Neural cell (in vitro differentiated cells): ENCODE results near the gene SLC24A1. TPM values are rescaled to one million over a fixed set of nuclear protein-coding genes. Genes with fewer than 3 reads are reported as not detected.

Experiments used
- H2AFZ ChIP-seq: fragments of 200-600, 300-800 bp; sonication (generic), shearing (Covaris generic); 2 replicates; pipeline ENCODE4 v1.6.0; 2014; ENCODE audit warnings: low read depth, mild to moderate bottlenecking, antibody characterized with exemption, low read length, moderate library complexity
- H3F3A ChIP-seq: fragments of 200-600 bp; shearing (Covaris generic); 2 replicates; pipeline ENCODE4 v1.6.1; 2016; ENCODE audit warnings: mild to moderate bottlenecking, moderate library complexity, mixed read lengths, antibody characterized with exemption, low read length; ENCODE audit not compliant: insufficient read depth, poor library complexity, severe bottlenecking
- H3K27ac ChIP-seq: fragments of 200-600, 300-800 bp; sonication (generic), shearing (Covaris generic); 2 replicates; pipeline ENCODE4 v1.5.1; 2014; ENCODE audit warnings: mild to moderate bottlenecking, low read length, moderate library complexity
- H3K27me3 ChIP-seq: fragments of 300-800, 200-600 bp; sonication (generic), shearing (Covaris generic); 2 replicates; pipeline ENCODE4 v1.6.0; 2014; ENCODE audit warnings: mild to moderate bottlenecking, low read depth, low read length, moderate library complexity; ENCODE audit not compliant: insufficient read depth
- H3K36me3 ChIP-seq: fragments of 300-800, 200-600 bp; sonication (generic), shearing (Covaris generic); 2 replicates; pipeline ENCODE4 v1.5.1; 2014; ENCODE audit warnings: mild to moderate bottlenecking, antibody characterized with exemption, low read length, moderate library complexity; ENCODE audit not compliant: insufficient read depth
- H3K4me2 ChIP-seq: fragments of 300-800, 200-600 bp; sonication (generic), shearing (Covaris generic); 2 replicates; pipeline ENCODE4 v1.6.0; 2014; ENCODE audit warnings: mild to moderate bottlenecking, low read length
- H3K4me3 ChIP-seq: fragments of 300-800, 200-600 bp; sonication (generic), shearing (Covaris generic); 2 replicates; pipeline ENCODE4 v1.5.1; 2014; ENCODE audit warnings: mild to moderate bottlenecking, low read length, moderate library complexity
- H3K79me2 ChIP-seq: fragments of 200-600 bp; shearing (Covaris generic); replicated peaks from 2 replicates; pipeline ENCODE4 v1.6.0; 2014; ENCODE audit warnings: mild to moderate bottlenecking, low read length, moderate library complexity; ENCODE audit not compliant: insufficient read depth
- H3K9ac ChIP-seq: fragments of 300-800, 200-600 bp; sonication (generic), shearing (Covaris generic); 2 replicates; pipeline ENCODE4 v1.6.1; 2016; ENCODE audit warnings: mild to moderate bottlenecking, low read length, mixed read lengths
- H3K9me2 ChIP-seq: fragments of 200-600 bp; shearing (Covaris generic); 2 replicates; pipeline ENCODE4 v1.6.1; 2016; ENCODE audit warnings: mild to moderate bottlenecking, low read length, mixed read lengths; ENCODE audit not compliant: insufficient read depth
- H3K9me3 ChIP-seq: fragments of 200-600, 300-800 bp; sonication (generic), shearing (Covaris generic); 2 replicates; pipeline ENCODE4 v1.6.1; 2016; ENCODE audit warnings: mild to moderate bottlenecking, mixed run types, low read length, moderate library complexity, mixed read lengths
- H4K20me1 ChIP-seq: fragments of 200-600 bp; shearing (Covaris generic); 2 replicates; pipeline ENCODE4 v1.6.1; 2016; ENCODE audit warnings: mild to moderate bottlenecking, mixed run types; ENCODE audit not compliant: insufficient read depth
- CTCF ChIP-seq: fragments of 450-650 bp; IDR thresholded peaks from 2 replicates; pipeline ENCODE4 v1.5.1; 2014; ENCODE audit warnings: antibody characterized with exemption, mild to moderate bottlenecking, moderate library complexity; ENCODE audit not compliant: poor library complexity, severe bottlenecking
- EP300 ChIP-seq: fragments of 450-650 bp; conservative IDR thresholded peaks from 2 replicates; pipeline ENCODE4 v1.6.1; 2014; ENCODE audit warnings: antibody characterized with exemption, mild to moderate bottlenecking, moderate library complexity; ENCODE audit not compliant: poor library complexity, severe bottlenecking
- EZH2 ChIP-seq: fragments of 200-600, 300-800 bp; shearing (Covaris generic), sonication (generic); IDR thresholded peaks from 2 replicates; pipeline ENCODE4 v1.6.1; 2014; ENCODE audit warnings: antibody characterized with exemption, low read length, borderline replicate concordance, mild to moderate bottlenecking; ENCODE audit not compliant: insufficient read depth, poor library complexity, severe bottlenecking
- MXI1 ChIP-seq: fragments of 450-650 bp; conservative IDR thresholded peaks from 2 replicates; pipeline ENCODE4 v1.6.1; 2014; ENCODE audit warnings: antibody characterized with exemption, mild to moderate bottlenecking; ENCODE audit not compliant: poor library complexity, severe bottlenecking
- POLR2AphosphoS5 ChIP-seq: IDR thresholded peaks from 2 replicates; pipeline ENCODE4 v1.6.1; 2012
- RAD21 ChIP-seq: fragments of 450-650 bp; conservative IDR thresholded peaks from 2 replicates; pipeline ENCODE4 v1.6.1; 2014; ENCODE audit warnings: antibody characterized with exemption, mild to moderate bottlenecking, moderate library complexity
- SMC3 ChIP-seq: fragments of 450-650 bp; conservative IDR thresholded peaks from 2 replicates; pipeline ENCODE4 v1.6.1; 2014; ENCODE audit warnings: antibody characterized with exemption, mild to moderate bottlenecking, moderate library complexity; ENCODE audit not compliant: poor library complexity
- TAF1 ChIP-seq: IDR thresholded peaks from 2 replicates; pipeline ENCODE4 v1.6.1; 2012; ENCODE audit warnings: low read depth
- polyA plus RNA-seq: library from polyadenylated mRNA; depleted of rRNA; stranded (reverse); fragments of >200 nt; gene quantifications from 2 replicates; pipeline ENCODE4 v1.2.3, GENCODE V29; 2014
- TF ChIP-seq, protein P1 (sequence below): IDR thresholded peaks from 2 replicates; pipeline ENCODE4 v1.6.1; 2012; ENCODE audit warnings: borderline replicate concordance

The SLC24A1 gene
- polyA plus RNA-seq, 1 donor from 2014 or later, result 0.72 TPM

GRCh38 chr15:65682404-65682911, 60.7 kb downstream of the SLC24A1 start:
- Histone ChIP-seq H4K20me1 (no peaks in the 10 kb centered on the region), H3K27me3 (no peaks in the 10 kb centered on the region), H3K9me2 (no peaks in the 10 kb centered on the region), H3K79me2 (no peaks in the 10 kb centered on the region), H2AFZ (no peak overlapping the region), H3K4me3 (no peak overlapping the region), H3F3A (no peaks in the 10 kb centered on the region), H3K4me2 (no peak overlapping the region), H3K27ac (no peak overlapping the region), H3K36me3 (no peaks in the 10 kb centered on the region), H3K9me3 (no peaks in the 10 kb centered on the region), H3K9ac (no peak overlapping the region)
- TF ChIP-seq MXI1 (no peak), EZH2 (no peak), TAF1 (no peak), EP300 (no peak), POLR2AphosphoS5 (no peak), CTCF (no peak), SMC3 (no peak)
- TF ChIP-seq, protein P1, sequence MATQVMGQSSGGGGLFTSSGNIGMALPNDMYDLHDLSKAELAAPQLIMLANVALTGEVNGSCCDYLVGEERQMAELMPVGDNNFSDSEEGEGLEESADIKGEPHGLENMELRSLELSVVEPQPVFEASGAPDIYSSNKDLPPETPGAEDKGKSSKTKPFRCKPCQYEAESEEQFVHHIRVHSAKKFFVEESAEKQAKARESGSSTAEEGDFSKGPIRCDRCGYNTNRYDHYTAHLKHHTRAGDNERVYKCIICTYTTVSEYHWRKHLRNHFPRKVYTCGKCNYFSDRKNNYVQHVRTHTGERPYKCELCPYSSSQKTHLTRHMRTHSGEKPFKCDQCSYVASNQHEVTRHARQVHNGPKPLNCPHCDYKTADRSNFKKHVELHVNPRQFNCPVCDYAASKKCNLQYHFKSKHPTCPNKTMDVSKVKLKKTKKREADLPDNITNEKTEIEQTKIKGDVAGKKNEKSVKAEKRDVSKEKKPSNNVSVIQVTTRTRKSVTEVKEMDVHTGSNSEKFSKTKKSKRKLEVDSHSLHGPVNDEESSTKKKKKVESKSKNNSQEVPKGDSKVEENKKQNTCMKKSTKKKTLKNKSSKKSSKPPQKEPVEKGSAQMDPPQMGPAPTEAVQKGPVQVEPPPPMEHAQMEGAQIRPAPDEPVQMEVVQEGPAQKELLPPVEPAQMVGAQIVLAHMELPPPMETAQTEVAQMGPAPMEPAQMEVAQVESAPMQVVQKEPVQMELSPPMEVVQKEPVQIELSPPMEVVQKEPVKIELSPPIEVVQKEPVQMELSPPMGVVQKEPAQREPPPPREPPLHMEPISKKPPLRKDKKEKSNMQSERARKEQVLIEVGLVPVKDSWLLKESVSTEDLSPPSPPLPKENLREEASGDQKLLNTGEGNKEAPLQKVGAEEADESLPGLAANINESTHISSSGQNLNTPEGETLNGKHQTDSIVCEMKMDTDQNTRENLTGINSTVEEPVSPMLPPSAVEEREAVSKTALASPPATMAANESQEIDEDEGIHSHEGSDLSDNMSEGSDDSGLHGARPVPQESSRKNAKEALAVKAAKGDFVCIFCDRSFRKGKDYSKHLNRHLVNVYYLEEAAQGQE, result no peak

DNA sequence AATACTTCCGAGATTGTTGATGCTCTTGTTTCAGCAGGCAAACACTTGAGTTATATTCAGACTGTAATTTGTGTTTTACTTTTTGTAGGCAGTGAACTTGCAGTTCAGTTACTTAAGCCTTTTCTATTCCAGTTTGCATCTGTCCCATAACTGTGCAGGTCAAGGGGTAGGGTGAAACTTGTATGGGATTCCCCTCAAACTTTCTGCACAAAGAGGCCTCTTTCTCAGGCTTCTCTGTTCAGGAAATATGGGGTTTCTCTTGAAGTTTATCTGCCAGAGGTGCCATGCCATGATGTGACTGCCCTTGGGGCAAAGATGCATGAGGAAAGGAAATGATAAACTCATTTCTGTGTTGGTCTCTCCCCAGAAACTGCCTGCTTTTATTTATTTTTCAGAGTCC, 66.7 kb downstream of the SLC24A1 start:
- H4K20me1 ChIP-seq, result no peaks in the 10 kb centered on the region
- H3K4me2 ChIP-seq, result no peak overlapping the region
- H3K9me2 ChIP-seq, result no peaks in the 10 kb centered on the region
- peaks cover 8% of the 10 kb centered on the region for H3K36me3 ChIP-seq
- no peak overlapping the region for H3K4me3 ChIP-seq
- H3K27ac ChIP-seq, result no peak overlapping the region
- no peak overlapping the region for H3K9ac ChIP-seq
- H3F3A ChIP-seq, result no peaks in the 10 kb centered on the region
- no peaks in the 10 kb centered on the region for H3K79me2 ChIP-seq
- H3K9me3 ChIP-seq, result no peaks in the 10 kb centered on the region
- H3K27me3 ChIP-seq, result no peaks in the 10 kb centered on the region
- TF ChIP-seq RAD21, result no peak
- H2AFZ ChIP-seq, result no peak overlapping the region

- H3K9me2 ChIP-seq, result no peaks in the 10 kb centered on the region
- TF ChIP-seq SMC3 (no peak), POLR2AphosphoS5 (no peak), EP300 (no peak), TAF1 (no peak), CTCF (no peak), EZH2 (no peak), RAD21 (no peak), MXI1 (no peak)
- TF ChIP-seq, protein P1, result no peak
- H3F3A ChIP-seq, result no peaks in the 10 kb centered on the region
- no peaks in the 10 kb centered on the region for H3K79me2 ChIP-seq
- H3K27me3 ChIP-seq, result no peaks in the 10 kb centered on the region
- H4K20me1 ChIP-seq, result no peaks in the 10 kb centered on the region
- no peak overlapping the region for H3K27ac ChIP-seq
- no peak overlapping the region for H3K9ac ChIP-seq
- H3K4me3 ChIP-seq, result no peak overlapping the region
- H3K4me2 ChIP-seq, result no peak overlapping the region
- H2AFZ ChIP-seq, result no peak overlapping the region
- peaks cover 8% of the 10 kb centered on the region for H3K36me3 ChIP-seq
- no peaks in the 10 kb centered on the region for H3K9me3 ChIP-seq
Observed at GRCh38 chr15:65690173-65690572, 68.4 kb downstream of the SLC24A1 start.
